Measurements from ENCODE around the gene UPB1.

- no peak for TF ChIP-seq EP300 (IDR thresholded peaks at IDR 0.05; ENCODE audit: borderline replicate concordance)
- TF ChIP-seq TCF12 (IDR thresholded peaks at IDR 0.05; ENCODE audit: low read depth): no peak
- TF ChIP-seq RAD21 (IDR thresholded peaks at IDR 0.05; ENCODE audit: low read depth): no peak
- no peak for TF ChIP-seq CREB1 (IDR thresholded peaks at IDR 0.05; ENCODE audit: low read depth)
- no peak for TF ChIP-seq YY1 (IDR thresholded peaks at IDR 0.05; ENCODE audit: low read depth)
- TF ChIP-seq TAF1 (IDR thresholded peaks at IDR 0.05; ENCODE audit: low read depth): no peak
- no peak for TF ChIP-seq REST (IDR thresholded peaks at IDR 0.05; ENCODE audit: low read depth)
- no peak for TF ChIP-seq NFIC (IDR thresholded peaks at IDR 0.05)
- TF ChIP-seq TEAD4 (IDR thresholded peaks at IDR 0.05): no peak
- TF ChIP-seq EGR1 (IDR thresholded peaks at IDR 0.05): no peak
Measured at GRCh38 chr22:24559471-24559870, 64.3 kb downstream of the UPB1 start.

Measured in Ishikawa (cell line).